ELR (cell line): ENCODE data around the gene LYSMD4.

Source experiments
- DNase-seq: peaks from one replicate; pipeline ENCODE4 v3.0.0-alpha.2; 2015; ENCODE audit warnings: low read depth

The LYSMD4 gene

GRCh38 chr15:99706557-99707303 is 26.5 kb downstream of the LYSMD4 start:
- peak; percentile 27 for DNase-seq

- peak; percentile 87 for DNase-seq
Observed at GRCh38 chr15:99704444-99704838, 28.8 kb downstream of the LYSMD4 start.

GRCh38 chr15:99703603-99704443 is 29.4 kb downstream of the LYSMD4 start:
- peak; percentile 87 for DNase-seq

- DNase-seq: peak; percentile 11
Observed at GRCh38 chr15:99702895-99703602, 30.2 kb downstream of the LYSMD4 start.

- DNase-seq: no peak
Observed at GRCh38 chr15:99696096-99696495, 37.1 kb downstream of the LYSMD4 start.

- peak; percentile 46 for DNase-seq
Observed at GRCh38 chr15:99692825-99693224, 40.4 kb downstream of the LYSMD4 start.

- no peak for DNase-seq
Observed at GRCh38 chr15:99686290-99686689, 46.9 kb downstream of the LYSMD4 start.

GRCh38 chr15:99683000-99683670 is 50.1 kb downstream of the LYSMD4 start:
- no peak for DNase-seq

- peak; percentile 79 for DNase-seq
Observed at GRCh38 chr15:99682455-99682854, 50.8 kb downstream of the LYSMD4 start.

GRCh38 chr15:99681990-99682389 is 51.2 kb downstream of the LYSMD4 start:
- DNase-seq: no peak

- no peak for DNase-seq
Observed at GRCh38 chr15:99680276-99680675, 53.0 kb downstream of the LYSMD4 start.

GRCh38 chr15:99677540-99678134 is 55.6 kb downstream of the LYSMD4 start:
- no peak for DNase-seq
